HEK293 (cell line): Measurements from ENCODE around the gene IL1RAPL1.

Source experiments
- CTCF ChIA-PET: fragments of 350-600 bp; formaldehyde crosslinking; extraction: SDS; loops from one replicate; lab custom pipeline; 2021; ENCODE audit warnings: antibody characterized with exemption; lab: Yijun Ruan, JAX
- POLR2A ChIA-PET: fragments of 300-600 bp; formaldehyde crosslinking; extraction: SDS; loops from one replicate; lab custom pipeline; 2020; ENCODE audit warnings: antibody characterized with exemption, inconsistent platforms; lab: Yijun Ruan, JAX
- H3K27ac ChIP-seq: fragments of 200-500 bp; sonication (Bioruptor generic); 2 replicates; pipeline ENCODE4 v1.5.1; 2014; ENCODE audit warnings: low read depth, low read length, control low read depth, inconsistent platforms; ENCODE audit errors: extremely low read depth
- H3K36me3 ChIP-seq, 2 experiments: fragments of 200-500 bp in 1 of 2; sonication (Bioruptor generic) in 1 of 2; 1 replicate in 1 of 2; 2 replicates in 1 of 2; pipeline ENCODE4 v1.5.1; 2014 to 2017; ENCODE audit warnings: inconsistent platforms in 2 of 2, low read length in 2 of 2; ENCODE audit not compliant: control insufficient read depth in 2 of 2, insufficient read depth in 1 of 2
- H3K4me1 ChIP-seq: fragments of 200-500 bp; sonication (Bioruptor generic); 2 replicates; pipeline ENCODE4 v1.5.1; 2014; ENCODE audit warnings: mild to moderate bottlenecking, low read length, inconsistent platforms; ENCODE audit not compliant: control insufficient read depth, insufficient read depth
- H3K4me3 ChIP-seq: 2 replicates; pipeline ENCODE4 v1.5.1; 2011; ENCODE audit warnings: low read depth, mild to moderate bottlenecking, control low read depth, low read length, moderate library complexity
- H3K9me3 ChIP-seq: fragments of 200-500 bp; sonication (Bioruptor generic); 2 replicates; pipeline ENCODE4 v1.5.1; 2014; ENCODE audit warnings: low read depth, low read length, inconsistent platforms; ENCODE audit not compliant: control insufficient read depth, insufficient read depth
- BCL6B ChIP-seq: fragments of 450-650 bp; formaldehyde crosslinking; IDR thresholded peaks from 2 replicates; pipeline ENCODE4 v1.5.1; 2017; ENCODE audit warnings: missing biosample characterization, missing genetic modification characterization
- GLIS1 ChIP-seq: fragments of 450-650 bp; formaldehyde crosslinking; IDR thresholded peaks from 2 replicates; pipeline ENCODE4 v1.5.1; 2016; ENCODE audit warnings: missing biosample characterization, missing genetic modification characterization
- GLIS2 ChIP-seq: fragments of 450-650 bp; formaldehyde crosslinking; IDR thresholded peaks from 2 replicates; pipeline ENCODE4 v1.5.1; 2016; ENCODE audit warnings: missing biosample characterization, missing genetic modification characterization
- IKZF3 ChIP-seq: fragments of 450-650 bp; IDR thresholded peaks from 2 replicates; pipeline ENCODE4 v1.5.0; 2018; ENCODE audit warnings: missing biosample characterization, mild to moderate bottlenecking, missing genetic modification characterization, moderate library complexity
- KLF1 ChIP-seq: fragments of 450-650 bp; formaldehyde crosslinking; IDR thresholded peaks from 2 replicates; pipeline ENCODE4 v1.5.1; 2016; ENCODE audit warnings: missing biosample characterization, missing genetic modification characterization
- KLF10 ChIP-seq: fragments of 450-650 bp; IDR thresholded peaks from 2 replicates; pipeline ENCODE4 v1.5.1; 2018; ENCODE audit warnings: missing biosample characterization, mild to moderate bottlenecking, missing genetic modification characterization
- PATZ1 ChIP-seq: fragments of 450-650 bp; formaldehyde crosslinking; IDR thresholded peaks from 2 replicates; pipeline ENCODE4 v1.5.1; 2016; ENCODE audit warnings: missing biosample characterization, missing genetic modification characterization
- REPIN1 ChIP-seq: fragments of 450-650 bp; formaldehyde crosslinking; IDR thresholded peaks from 2 replicates; pipeline ENCODE4 v1.5.1; 2017; ENCODE audit warnings: missing biosample characterization, missing genetic modification characterization, low read depth
- SETDB1 ChIP-seq: IDR thresholded peaks from one replicate; pipeline ENCODE4 v1.6.1; 2017; ENCODE audit warnings: mild to moderate bottlenecking, low read length, moderate library complexity, mixed read lengths; ENCODE audit not compliant: insufficient read length
- TRIM28 ChIP-seq: IDR thresholded peaks from 2 replicates; pipeline ENCODE4 v1.6.1; 2011; ENCODE audit warnings: low read length, control low read depth, borderline replicate concordance
- ZBTB17 ChIP-seq: fragments of 450-650 bp; formaldehyde crosslinking; IDR thresholded peaks from 2 replicates; pipeline ENCODE4 v1.5.1; 2016; ENCODE audit warnings: missing biosample characterization, missing genetic modification characterization
- ZBTB26 ChIP-seq: fragments of 450-650 bp; formaldehyde crosslinking; optimal IDR thresholded peaks from 2 replicates; pipeline ENCODE3; 2016; ENCODE audit warnings: missing biosample characterization, mild to moderate bottlenecking, missing genetic modification characterization
- ZBTB7A ChIP-seq: fragments of 450-650 bp; formaldehyde crosslinking; IDR thresholded peaks from 2 replicates; pipeline ENCODE4 v1.5.1; 2016; ENCODE audit warnings: low read depth, missing biosample characterization, missing genetic modification characterization
- ZBTB8A ChIP-seq: fragments of 450-650 bp; formaldehyde crosslinking; IDR thresholded peaks from 2 replicates; pipeline ENCODE4 v1.5.1; 2016; ENCODE audit warnings: missing biosample characterization, missing genetic modification characterization
- ZNF146 ChIP-seq: fragments of 450-650 bp; formaldehyde crosslinking; IDR thresholded peaks from 2 replicates; pipeline ENCODE4 v1.5.1; 2016; ENCODE audit warnings: missing biosample characterization, missing genetic modification characterization
- ZNF2 ChIP-seq: fragments of 450-650 bp; formaldehyde crosslinking; IDR thresholded peaks from 2 replicates; pipeline ENCODE4 v1.5.1; 2016; ENCODE audit warnings: missing biosample characterization, missing genetic modification characterization
- ZNF221 ChIP-seq: fragments of 450-650 bp; formaldehyde crosslinking; IDR thresholded peaks from 2 replicates; pipeline ENCODE4 v1.5.1; 2017; ENCODE audit warnings: missing biosample characterization, missing genetic modification characterization, borderline replicate concordance
- ZNF354C ChIP-seq: fragments of 450-650 bp; formaldehyde crosslinking; IDR thresholded peaks from 2 replicates; pipeline ENCODE4 v1.5.1; 2016; ENCODE audit warnings: missing biosample characterization, missing genetic modification characterization, low read depth, borderline replicate concordance
- ZNF398 ChIP-seq: fragments of 450-650 bp; formaldehyde crosslinking; IDR thresholded peaks from 2 replicates; pipeline ENCODE4 v1.5.1; 2017; ENCODE audit warnings: missing biosample characterization, missing genetic modification characterization
- ZNF514 ChIP-seq: fragments of 450-650 bp; formaldehyde crosslinking; IDR thresholded peaks from 2 replicates; pipeline ENCODE4 v1.5.1; 2016; ENCODE audit warnings: missing biosample characterization, missing genetic modification characterization
- ZNF654 ChIP-seq: fragments of 450-650 bp; formaldehyde crosslinking; IDR thresholded peaks from 2 replicates; pipeline ENCODE4 v1.5.1; 2016; ENCODE audit warnings: low read depth, missing biosample characterization, missing genetic modification characterization
- ZNF707 ChIP-seq: fragments of 450-650 bp; formaldehyde crosslinking; IDR thresholded peaks from 2 replicates; pipeline ENCODE4 v1.5.1; 2016; ENCODE audit warnings: missing biosample characterization, missing genetic modification characterization
- ZNF747 ChIP-seq: fragments of 450-650 bp; formaldehyde crosslinking; IDR thresholded peaks from 2 replicates; pipeline ENCODE4 v1.5.1; 2016; ENCODE audit warnings: missing biosample characterization, missing genetic modification characterization
- ZNF768 ChIP-seq: fragments of 450-650 bp; formaldehyde crosslinking; IDR thresholded peaks from 2 replicates; pipeline ENCODE4 v1.5.1; 2018; ENCODE audit warnings: missing biosample characterization, mild to moderate bottlenecking, missing genetic modification characterization
- ZXDB ChIP-seq: fragments of 450-650 bp; formaldehyde crosslinking; IDR thresholded peaks from 2 replicates; pipeline ENCODE4 v1.5.1; 2016; ENCODE audit warnings: missing biosample characterization, missing genetic modification characterization
- TF ChIP-seq, protein P1 (sequence below): fragments of 450-650 bp; formaldehyde crosslinking; IDR thresholded peaks from 2 replicates; pipeline ENCODE4 v1.5.1; 2016; ENCODE audit warnings: missing biosample characterization, missing genetic modification characterization
- TF ChIP-seq, protein P2 (sequence below): fragments of 450-650 bp; formaldehyde crosslinking; IDR thresholded peaks from 2 replicates; pipeline ENCODE4 v1.5.1; 2016; ENCODE audit warnings: missing biosample characterization, missing genetic modification characterization

Gene IL1RAPL1

DNA sequence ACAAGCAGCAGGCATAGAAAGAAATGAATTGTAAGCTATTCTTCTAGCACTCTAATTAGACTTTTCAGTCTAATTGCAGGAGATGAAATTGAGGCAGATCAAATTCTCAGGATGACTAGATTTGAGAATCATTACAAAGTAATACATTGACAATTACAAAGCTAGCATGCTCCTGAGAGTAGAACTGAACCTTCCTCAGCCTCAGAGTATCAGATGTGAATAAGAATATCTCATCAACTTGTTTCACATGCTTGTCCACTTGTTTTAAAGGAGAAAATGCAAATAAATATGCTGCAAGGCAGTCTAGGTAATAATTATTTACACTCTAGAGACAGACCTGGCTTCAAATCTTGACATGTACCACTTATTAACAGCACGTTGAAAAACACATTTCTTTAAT lies 1137.1 kb downstream of the IL1RAPL1 start (continued):
- TF ChIP-seq ZBTB8A (tag by site-specific recombination), result no peak

- Histone ChIP-seq H3K4me1 (no peaks in the 10 kb centered on the region), H3K27ac (no peak overlapping the region), H3K36me3 (no peaks in the 10 kb centered on the region)
- TF ChIP-seq KLF1 (tag by site-specific recombination) (no peak), KLF10 (tag by site-specific recombination) (no peak), ZNF398 (no peak), IKZF3 (tag by site-specific recombination) (no peak), ZNF514 (tag by site-specific recombination) (no peak), ZBTB17 (no peak), ZNF768 (tag by site-specific recombination) (no peak), ZNF654 (tag by site-specific recombination) (no peak), REPIN1 (no peak), SETDB1 (no peak), ZBTB7A (tag by site-specific recombination) (no peak), ZNF707 (tag by site-specific recombination) (no peak), GLIS2 (tag by site-specific recombination) (no peak)
- TF ChIP-seq, protein P1, sequence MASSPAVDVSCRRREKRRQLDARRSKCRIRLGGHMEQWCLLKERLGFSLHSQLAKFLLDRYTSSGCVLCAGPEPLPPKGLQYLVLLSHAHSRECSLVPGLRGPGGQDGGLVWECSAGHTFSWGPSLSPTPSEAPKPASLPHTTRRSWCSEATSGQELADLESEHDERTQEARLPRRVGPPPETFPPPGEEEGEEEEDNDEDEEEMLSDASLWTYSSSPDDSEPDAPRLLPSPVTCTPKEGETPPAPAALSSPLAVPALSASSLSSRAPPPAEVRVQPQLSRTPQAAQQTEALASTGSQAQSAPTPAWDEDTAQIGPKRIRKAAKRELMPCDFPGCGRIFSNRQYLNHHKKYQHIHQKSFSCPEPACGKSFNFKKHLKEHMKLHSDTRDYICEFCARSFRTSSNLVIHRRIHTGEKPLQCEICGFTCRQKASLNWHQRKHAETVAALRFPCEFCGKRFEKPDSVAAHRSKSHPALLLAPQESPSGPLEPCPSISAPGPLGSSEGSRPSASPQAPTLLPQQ (tag by site-specific recombination), result no peak
- TF ChIP-seq, all 188 proteins: peak for 0
- ChIA-PET CTCF (no interaction called here), POLR2A (no interaction called here)
- Histone ChIP-seq H3K9me3 (no peaks in the 10 kb centered on the region), H3K4me3 (no peak overlapping the region)
These were observed 1139.6 kb downstream of the IL1RAPL1 start for GRCh38 chrX:29726811-29727210.

DNA sequence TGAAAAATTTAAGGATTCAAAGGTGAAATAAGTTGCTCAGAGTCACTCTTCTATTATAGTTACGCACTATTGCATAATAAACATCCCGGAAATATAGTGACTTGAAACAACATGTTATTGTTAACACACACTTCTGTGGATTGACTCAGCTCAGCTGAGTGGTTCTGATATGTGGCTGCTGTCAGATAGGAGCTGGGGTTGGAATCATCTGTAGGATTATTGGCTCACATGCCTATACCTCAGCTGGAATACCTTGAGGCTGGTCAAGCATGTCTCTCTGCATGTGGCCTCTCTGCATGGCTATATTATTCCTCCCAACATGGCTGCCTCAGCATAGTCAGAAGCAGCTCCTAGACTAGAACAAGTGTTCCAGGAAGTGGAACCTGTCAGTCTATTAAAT lies 1141.4 kb downstream of the IL1RAPL1 start:
- Histone ChIP-seq H3K4me3 (no peak overlapping the region), H3K4me1 (no peaks in the 10 kb centered on the region)
- CTCF ChIA-PET, result no interaction called here
- TF ChIP-seq GLIS2 (tag by site-specific recombination), result no peak
- TF ChIP-seq ZNF747 (tag by site-specific recombination), result no peak
- no peak for TF ChIP-seq ZXDB (tag by site-specific recombination)
- TF ChIP-seq ZNF146 (tag by site-specific recombination), result no peak
- no peak for TF ChIP-seq TRIM28
- TF ChIP-seq ZBTB26 (tag by site-specific recombination), result no peak
- no peak for TF ChIP-seq GLIS1
- TF ChIP-seq ZNF2 (tag by site-specific recombination), result no peak
- TF ChIP-seq ZNF221, result no peak
- no peak for TF ChIP-seq ZNF354C
- TF ChIP-seq, protein P2, sequence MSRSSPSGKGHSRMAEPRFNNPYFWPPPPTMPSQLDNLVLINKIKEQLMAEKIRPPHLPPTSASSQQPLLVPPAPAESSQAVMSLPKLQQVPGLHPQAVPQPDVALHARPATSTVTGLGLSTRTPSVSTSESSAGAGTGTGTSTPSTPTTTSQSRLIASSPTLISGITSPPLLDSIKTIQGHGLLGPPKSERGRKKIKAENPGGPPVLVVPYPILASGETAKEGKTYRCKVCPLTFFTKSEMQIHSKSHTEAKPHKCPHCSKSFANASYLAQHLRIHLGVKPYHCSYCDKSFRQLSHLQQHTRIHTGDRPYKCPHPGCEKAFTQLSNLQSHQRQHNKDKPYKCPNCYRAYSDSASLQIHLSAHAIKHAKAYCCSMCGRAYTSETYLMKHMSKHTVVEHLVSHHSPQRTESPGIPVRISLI (tag by site-specific recombination), result no peak
- no peak for TF ChIP-seq PATZ1
- no peak for TF ChIP-seq ZBTB17
- TF ChIP-seq BCL6B, result no peak

More for the DNA sequence above, 1141.4 kb downstream of the IL1RAPL1 start:
- Histone ChIP-seq H3K27ac (no peak overlapping the region), H3K9me3 (no peaks in the 10 kb centered on the region), H3K36me3 (no peaks in the 10 kb centered on the region)
- POLR2A ChIA-PET, result no interaction called here
